Activated CD8-positive, alpha-beta memory T cell treated with anti-CD3 and anti-CD28 coated beads for 36 hours (primary cell): ENCODE results near the gene FGF12. TPM values are rescaled to one million over a fixed set of nuclear protein-coding genes. Genes with fewer than 3 reads are reported as not detected.

Experiments
- CTCF ChIA-PET: fragments of 350-600 bp; sonication (Branson Sonifier 250); formaldehyde crosslinking; loops from one replicate; lab custom pipeline; 2021; ENCODE audit warnings: antibody characterized with exemption; lab: Charles Lee
- POLR2A ChIA-PET: fragments of 350-600 bp; sonication (Branson Sonifier 250); formaldehyde crosslinking; loops from one replicate; lab custom pipeline; 2021; ENCODE audit warnings: antibody characterized with exemption; lab: Charles Lee
- total RNA-seq, 2 experiments: library from RNA; stranded (reverse); gene quantifications; one replicate each; pipeline ENCODE4 v1.2.3, GENCODE V29; 2021

FGF12 gene
- total RNA-seq, 2 experiments from 2014 or later: not detected

DNA sequence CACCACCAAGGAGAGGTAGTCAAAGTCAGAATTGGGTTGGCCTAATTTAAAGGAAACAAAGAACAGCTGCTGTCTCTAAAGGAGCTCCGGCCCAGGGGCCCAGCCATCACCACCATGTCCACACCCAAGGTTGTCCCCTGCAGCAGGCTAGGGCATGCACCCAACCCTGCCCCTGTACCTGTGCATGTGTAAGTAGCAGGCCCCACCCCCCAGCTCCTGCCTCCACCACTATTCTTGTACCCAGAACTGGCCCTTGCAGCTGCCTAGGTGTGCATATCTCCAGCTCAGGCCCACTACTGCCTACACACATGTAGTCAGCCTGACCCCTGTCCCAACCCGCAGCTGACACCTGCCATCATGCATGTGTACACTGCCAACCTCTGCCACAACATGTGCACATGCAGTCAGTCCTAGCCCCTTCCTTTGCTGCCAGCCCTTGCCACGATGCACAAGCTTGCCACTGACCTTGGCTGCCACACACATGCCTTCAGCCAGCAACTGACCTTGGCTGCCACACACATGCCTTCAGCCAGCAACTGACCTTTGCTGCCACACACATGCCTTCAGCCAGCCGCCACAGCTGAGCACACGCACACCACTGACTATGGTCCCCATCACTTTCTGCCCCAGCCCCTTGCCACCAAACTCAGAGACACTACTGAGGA lies 39.7 kb downstream of the FGF12 start:
- ChIA-PET CTCF (no interaction called here), POLR2A (no interaction called here)

DNA sequence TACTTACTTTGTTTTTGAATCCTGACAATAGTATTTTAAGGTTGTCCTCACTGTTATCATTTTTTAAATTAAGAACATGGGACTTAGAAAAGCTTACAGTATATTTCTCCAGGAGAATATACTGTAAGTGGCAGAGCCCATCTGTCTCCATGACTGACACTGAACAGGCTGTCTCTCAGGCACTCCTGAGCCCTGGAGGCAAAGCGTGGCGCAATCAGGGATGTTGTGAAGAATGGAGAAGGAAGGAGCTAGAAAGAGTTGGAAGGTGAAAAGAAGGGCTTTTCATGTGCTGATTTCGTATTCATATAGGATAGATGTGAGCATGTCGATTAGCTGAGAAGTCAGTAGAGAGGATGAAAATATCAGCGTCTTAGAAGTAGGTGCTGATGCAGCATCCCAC lies 41.5 kb downstream of the FGF12 start:
- ChIA-PET CTCF (no interaction called here), POLR2A (no interaction called here)

DNA sequence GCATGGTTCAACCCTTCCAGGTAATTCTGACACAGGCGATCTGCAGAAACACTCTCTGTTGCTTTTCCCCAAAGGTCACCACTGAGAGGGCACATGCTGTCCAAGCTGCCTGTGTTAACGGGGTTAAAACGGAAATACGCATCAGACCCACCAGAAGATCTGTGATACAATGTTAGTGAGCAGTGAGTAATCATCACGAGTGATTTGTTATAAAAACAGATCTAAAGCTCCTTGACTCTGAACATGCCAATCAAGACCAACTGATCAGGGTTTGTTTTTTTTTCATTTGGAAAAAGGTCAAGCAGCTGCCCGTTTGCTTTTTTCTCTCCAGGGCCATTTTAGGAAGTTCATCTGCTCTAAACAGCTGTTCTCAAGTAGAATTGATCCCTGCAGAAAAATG lies 43.2 kb downstream of the FGF12 start:
- ChIA-PET POLR2A (no interaction called here), CTCF (no interaction called here)

DNA sequence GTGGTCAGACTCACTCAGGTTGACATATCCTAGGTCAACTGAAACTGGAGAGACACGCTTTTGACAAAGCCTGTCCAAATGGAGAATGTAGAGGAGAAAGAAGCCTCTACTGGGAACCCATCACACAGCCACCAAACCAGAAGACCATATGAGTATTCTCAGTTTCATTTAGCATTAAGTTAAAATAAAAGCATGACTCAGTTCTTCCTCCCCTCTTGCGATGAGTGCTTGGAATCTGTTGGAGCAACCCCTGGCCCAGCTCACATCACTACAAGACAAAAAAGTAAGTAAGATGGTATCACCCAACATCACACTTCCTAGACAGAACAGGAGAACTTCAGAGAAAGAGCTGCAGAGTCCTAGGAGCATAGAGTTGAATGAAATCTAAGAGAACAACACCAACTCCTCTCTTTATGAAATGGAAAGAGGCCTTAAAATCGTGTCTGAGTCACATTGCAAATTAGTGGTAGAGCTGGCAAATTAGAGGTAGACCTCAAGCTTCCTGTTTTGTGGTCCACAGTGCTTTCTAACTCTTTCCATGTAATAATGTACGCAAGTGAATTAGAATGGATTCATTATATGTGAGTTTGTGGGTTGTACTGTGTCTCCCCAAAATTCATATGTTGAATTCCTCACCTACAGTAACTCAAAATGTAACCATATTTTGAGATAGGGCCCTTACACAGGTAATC lies 51.2 kb downstream of the FGF12 start:
- ChIA-PET CTCF (no interaction called here), POLR2A (no interaction called here)

DNA sequence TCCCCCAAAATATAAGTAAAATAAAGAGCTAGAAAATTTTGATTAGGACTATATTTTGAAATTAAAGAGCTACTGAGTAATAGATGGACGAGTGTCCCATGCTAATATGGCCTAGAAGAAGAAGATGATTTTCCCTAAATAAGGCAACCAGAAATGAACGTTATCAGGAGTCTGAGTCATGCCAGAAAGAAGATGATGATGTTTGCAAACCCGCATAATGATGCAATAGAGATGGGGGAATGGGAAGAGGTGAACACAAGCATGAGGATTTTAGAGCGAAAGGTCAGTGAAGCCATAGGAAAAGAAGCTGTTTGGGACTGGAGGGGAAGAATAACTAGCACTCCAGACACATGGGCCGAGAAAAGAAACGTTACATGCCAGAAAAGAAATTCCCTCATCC lies 71.7 kb downstream of the FGF12 start:
- CTCF ChIA-PET: no interaction called here
- POLR2A ChIA-PET: no interaction called here

DNA sequence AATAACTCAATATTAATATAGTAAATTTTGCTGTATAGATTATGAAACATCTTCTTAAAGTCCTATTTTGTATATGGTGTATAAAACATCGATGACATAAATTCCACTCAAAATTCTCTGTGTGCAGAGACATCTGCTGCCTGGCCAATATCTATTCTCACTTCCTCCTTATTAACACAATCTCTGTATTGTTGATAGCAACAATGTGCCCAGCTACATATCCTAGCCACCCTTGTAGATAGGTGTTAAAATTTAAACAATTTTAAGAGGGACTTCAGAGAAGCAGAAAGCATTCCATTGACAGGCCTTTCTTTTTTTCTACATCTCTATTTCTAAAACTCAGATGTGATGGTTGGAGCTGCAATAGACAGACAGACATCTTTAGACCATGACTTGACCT lies 72.3 kb downstream of the FGF12 start:
- ChIA-PET CTCF (no interaction called here), POLR2A (no interaction called here)

DNA sequence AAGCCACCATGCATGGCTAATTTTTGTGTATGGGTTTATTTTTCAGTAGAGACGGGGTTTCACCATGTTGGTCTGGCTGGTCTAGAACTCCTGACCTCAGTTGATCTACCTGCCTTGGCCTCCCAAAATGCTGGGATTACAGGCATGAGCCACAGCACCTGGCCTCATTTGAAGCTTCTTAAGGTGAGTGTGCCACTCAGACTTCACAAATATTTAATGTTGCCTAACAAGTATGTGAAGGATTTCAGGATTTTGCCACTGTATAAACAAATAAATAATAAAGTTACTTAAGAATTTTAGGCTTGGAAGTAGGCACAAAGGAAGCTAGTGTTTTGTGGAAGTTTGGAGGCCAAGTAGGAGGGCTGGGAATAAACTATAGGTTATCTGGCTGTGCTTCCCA lies 73.5 kb downstream of the FGF12 start:
- ChIA-PET POLR2A (no interaction called here), CTCF (no interaction called here)

DNA sequence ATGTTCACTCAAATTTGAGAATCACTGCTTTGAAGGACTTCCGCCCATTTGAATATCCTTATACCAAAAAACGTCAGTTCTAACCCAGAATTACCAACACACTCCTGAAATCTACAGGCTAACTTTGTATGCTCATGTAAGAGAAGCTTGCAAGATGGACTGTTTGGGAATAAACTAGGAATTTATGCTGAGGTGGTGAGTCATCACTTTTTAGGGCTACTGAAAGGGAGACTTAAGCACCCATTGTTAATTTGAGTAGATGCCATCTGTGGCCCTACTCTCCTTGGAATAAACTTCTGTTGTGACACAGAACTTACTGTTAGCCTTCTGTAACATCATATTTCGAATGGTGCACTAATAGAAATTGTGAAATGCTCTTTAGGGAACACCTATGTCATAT lies 74.6 kb downstream of the FGF12 start:
- ChIA-PET CTCF (no interaction called here), POLR2A (no interaction called here)

DNA sequence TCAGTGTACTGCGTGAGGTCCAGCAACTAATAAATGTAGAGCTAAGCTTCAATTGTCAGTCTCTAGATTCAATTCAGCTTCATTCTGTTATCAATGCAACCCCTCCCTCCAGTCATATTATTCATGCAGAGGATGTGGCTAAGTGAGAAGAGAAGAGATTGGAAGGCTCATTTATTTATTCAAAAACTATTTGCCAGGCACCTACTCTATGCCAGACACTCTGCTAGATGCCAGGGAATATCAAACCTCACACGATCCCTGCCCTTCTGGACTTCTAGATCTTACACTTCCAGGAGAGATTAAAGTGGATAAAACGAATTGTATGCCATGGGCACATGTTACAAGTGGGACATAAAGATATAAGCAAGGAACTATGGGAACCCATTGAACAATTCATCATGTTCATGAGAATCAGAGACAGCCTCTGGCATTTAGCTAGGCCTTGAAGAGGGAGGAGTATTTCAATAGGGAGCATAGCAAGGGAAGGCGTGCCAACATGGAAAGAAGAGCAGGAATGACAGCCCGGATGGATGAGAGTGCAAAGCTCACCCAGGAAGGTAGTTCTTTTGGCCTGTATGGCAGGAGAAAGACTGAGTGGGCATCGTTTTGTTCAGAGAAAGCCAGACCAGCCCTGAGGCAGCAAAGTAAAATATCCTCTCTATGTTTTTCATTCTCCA lies 75.4 kb downstream of the FGF12 start:
- POLR2A ChIA-PET: no interaction called here
- CTCF ChIA-PET: no interaction called here

DNA sequence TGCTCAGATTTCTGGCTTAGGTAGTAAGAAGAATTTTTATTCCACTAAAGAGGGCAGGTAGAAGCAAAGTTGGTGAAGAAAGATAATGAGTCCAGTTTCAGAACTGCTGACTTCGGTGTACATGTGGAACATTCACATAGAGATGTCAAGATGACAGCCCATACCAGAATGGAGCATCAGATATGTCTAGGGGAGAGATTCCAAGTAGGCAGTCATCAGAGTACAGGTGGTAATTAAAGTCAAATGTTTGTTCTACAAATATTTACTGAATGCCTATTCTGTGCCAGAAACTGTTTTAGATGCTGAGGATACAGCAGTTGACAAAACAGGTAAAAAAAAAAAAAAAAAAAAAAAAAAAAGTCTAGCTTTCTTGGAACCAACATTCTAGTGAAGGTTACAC lies 81.9 kb downstream of the FGF12 start:
- ChIA-PET CTCF (no interaction called here), POLR2A (no interaction called here)

DNA sequence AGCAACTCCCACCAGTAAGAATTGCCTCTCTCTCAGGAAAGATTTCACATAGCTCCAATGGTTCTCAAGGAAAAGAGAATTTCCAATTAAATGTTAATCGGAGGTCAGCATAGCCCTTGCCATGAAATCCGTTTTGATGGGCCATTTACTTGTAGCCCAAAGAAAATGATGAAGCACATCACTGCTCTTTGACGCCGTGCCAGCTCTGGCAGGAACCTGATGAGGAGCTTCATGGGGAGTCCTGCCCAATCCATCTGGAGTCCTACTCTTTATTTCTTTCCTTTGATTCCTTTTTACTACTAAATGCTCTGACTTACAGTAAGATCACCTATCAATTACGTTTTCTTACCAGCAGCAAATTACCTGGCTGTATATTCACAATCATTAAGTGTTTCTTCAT lies 84.7 kb downstream of the FGF12 start:
- CTCF ChIA-PET: interaction anchor here (0.6 kb wide), 1 partner anchor 12 kb away, joined by 3 read pairs; no protein-coding TSS in a partner anchor
- POLR2A ChIA-PET: no interaction called here

DNA sequence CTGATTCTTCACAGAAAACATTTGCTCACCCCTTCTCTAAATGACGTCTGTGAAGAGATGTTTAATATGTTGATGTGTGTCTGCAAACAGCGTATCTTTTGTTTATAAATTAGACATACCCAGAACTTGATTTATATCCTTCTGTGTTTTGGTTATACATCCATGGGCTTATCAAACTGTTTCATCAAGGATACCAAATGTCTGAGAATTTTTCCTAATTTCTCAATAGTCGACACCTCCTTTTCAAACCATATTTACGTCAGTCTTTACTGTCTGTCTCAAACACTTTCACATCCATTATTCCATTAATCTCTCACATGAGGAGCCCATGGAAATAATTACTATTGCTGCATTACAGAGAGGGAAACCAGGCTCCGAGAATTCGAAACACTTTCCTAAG lies 85.4 kb downstream of the FGF12 start:
- CTCF ChIA-PET: interaction anchor here (0.6 kb wide), 1 partner anchor 13 kb away, joined by 3 read pairs; no protein-coding TSS in a partner anchor
- POLR2A ChIA-PET: no interaction called here

DNA sequence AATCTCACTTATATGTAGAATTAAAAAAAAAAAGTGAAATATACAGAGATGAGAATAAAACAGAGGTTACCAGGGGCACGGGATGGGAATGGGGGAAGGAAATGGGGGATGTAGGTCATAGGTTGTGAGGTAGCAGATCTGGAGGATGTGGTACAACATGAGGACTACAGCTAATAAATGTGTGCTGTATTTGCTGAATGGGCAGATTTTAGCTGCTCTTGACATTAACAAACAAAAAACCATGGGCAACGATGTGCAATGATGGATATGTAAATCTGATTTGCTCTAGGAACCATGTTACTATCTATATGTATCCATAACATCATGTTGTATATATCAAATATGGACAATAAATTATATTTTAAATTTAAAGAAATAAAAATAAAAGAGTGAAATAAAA lies 87.4 kb downstream of the FGF12 start:
- ChIA-PET CTCF (no interaction called here), POLR2A (no interaction called here)

DNA sequence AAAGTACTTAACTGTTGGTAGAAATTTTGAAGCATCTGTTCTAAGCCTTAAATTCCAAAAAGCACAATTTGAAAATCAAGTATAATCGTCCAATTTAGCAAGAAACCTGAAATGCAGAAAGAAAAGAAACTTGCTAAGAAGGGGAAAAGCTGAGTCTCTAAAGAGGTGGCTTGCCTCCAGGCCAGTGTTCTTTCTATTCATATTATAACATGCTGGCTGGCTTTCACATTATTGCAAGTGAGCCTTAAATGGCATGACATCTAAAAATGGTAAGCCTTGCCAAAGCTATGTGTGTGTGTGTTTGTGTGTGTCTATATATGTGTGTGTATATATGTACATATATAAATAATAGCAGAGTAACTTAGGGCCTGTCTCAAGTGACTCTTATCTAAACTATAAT lies 89.5 kb downstream of the FGF12 start:
- ChIA-PET POLR2A (no interaction called here), CTCF (no interaction called here)

DNA sequence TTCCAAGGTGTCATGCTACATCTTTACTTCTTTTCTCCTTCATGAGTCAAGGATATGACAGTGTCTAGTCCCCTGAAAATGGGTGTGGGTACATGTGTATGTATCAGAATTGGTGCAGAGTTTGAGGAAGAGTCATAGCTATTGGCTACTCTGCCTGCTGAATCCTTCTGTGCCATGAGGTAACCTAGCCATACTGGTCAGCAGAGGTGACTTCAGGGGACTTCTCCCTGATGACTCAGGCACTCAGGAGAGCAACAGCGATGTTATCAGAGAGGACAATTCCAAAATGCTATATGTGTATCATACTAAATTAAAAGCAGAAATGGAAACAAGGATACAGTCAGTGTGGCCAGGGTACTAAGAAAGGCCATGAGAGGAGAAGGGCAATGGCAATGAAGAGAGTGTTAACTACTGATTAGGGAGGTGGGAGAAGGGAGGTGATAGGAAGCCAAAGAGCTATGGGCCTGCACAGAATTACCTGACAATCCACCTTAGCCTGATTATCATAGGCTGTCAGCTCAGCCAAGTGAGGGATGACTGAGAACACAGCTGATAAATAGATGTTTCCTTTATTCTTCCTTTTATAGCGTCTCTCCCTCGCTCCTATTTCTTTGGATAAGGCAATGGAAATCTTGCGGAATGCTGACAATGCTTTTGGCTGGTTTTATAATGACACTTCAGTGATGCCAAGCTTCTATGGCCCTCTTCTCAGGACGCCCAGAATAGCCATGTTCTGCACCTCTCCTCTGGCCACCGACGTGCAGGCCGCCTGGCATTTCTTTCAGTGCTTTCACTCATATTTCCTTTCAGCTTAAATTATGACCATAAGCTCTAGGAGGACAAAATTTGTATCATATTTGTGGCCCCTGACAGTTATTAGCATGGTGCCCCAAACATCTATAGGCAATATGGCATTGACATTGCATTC lies 90.6 kb downstream of the FGF12 start:
- CTCF ChIA-PET: no interaction called here
- POLR2A ChIA-PET: no interaction called here

DNA sequence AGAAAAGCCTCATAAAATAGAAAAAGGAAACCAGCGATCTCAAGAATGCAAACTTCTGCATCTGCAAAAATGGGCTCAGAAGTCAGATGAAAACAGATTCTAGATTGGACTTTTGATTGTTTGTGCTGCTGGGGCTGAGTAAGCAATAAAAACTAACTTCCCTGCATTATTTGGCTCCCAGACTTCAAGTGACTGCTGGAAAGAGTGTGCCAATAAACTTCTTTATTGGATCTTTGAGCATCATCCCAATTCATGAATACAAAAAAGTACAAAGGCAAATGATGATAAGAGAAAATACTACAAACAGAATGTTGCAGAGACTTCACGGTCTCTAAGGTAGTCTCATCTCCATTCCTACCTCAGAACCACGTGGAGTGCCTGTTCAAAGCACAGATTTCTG lies 97.9 kb downstream of the FGF12 start:
- POLR2A ChIA-PET: no interaction called here
- CTCF ChIA-PET: no interaction called here

DNA sequence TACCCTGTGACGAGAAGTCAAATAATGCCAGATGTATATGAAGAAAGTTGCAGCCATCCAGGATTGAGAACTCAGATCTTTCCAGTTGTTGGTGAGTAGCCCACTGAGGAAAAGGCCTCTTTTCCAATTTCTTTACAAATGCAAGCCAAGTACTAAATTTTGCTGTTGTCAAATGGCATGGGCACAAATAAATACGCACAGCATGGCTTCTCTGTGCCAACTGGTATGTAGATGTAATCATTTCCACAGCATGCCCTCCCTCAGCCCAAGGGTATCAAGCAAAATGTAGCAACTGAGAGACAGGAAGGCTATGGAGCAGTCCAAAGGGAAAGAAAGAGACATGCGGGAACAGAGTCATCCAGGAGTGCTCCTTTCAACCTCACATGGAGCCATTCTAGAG lies 105.4 kb downstream of the FGF12 start:
- ChIA-PET CTCF (no interaction called here), POLR2A (no interaction called here)

DNA sequence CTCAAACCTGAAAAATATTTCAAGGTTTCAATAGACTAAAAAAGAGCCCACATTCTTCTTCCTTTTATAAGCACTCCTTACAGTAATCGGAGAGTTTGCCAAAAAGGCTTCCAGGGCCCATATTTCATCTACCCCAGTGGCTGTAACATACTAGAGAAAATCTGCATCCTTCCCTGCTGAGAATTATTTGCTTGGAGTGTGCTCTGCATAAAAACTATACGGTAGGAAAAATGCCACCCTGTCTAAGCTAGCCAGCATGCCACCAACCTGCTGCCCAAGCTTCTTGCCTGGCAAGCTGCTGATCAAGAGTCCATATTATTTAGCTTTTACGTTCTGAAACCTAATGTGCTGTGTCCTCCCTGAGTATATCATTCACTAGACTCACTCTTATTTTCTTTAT lies 107.1 kb downstream of the FGF12 start:
- ChIA-PET POLR2A (no interaction called here), CTCF (no interaction called here)

DNA sequence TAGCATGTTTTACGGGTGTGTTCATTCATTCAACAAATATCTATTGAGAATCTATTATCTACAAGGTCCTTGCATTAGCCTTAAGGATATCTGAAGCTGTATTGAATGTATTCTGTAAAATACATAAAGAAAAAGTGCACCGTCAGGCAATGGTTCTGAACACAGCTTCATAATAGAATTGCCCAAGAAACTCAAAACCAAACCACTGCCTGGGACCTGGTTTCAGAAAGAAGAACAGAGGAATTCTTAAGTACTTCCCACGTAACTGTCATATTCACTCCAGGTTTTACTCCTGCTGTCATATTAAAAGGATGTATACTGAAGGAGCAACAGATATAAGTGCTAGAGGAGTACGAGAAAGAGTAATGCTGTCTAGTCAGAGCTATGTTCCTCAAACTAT lies 115.9 kb downstream of the FGF12 start:
- ChIA-PET POLR2A (no interaction called here), CTCF (no interaction called here)
